Breast epithelium (tissue), 3 donors: ENCODE data around the gene CLMN.

Source experiments
- POLR2A ChIP-seq: fragments of 450-650 bp; IDR thresholded peaks from one replicate; pipeline ENCODE4 v1.6.1; 2016; ENCODE audit warnings: antibody characterized with exemption, mild to moderate bottlenecking, moderate library complexity
- POLR2AphosphoS5 ChIP-seq, 3 donors: sonication (generic); formaldehyde crosslinking; IDR thresholded peaks; one replicate each; pipeline ENCODE4 v1.6.1; 2017; ENCODE audit warnings: antibody characterized with exemption in 3 of 3
- TF ChIP-seq, protein P1 (sequence below), 3 donors: fragments of 450-650 bp; IDR thresholded peaks; one replicate each; pipeline ENCODE4 v1.5.1; 2016 to 2017; ENCODE audit warnings: antibody characterized with exemption in 3 of 3, mild to moderate bottlenecking in 3 of 3, moderate library complexity in 3 of 3

DNA sequence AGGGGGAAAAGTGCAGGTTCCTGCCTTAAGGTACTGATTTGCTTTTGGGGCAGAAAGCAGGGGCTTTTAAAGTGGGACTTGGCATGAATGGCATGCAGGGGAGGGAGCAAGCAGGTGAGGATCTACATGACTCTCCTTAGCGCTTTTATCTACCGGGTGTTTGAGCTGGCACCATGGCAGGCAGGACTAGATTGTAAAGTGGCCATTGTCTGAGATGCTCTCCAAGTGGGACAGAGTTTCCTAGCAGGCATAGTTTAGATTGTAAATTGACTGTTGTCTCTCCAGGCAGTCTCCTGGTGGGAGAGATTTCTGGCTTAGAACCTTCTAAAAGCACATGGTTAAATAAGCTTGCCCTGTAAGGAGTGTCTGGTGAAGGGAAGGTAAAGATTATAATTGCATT lies 157.1 kb downstream of the CLMN start:
- TF ChIP-seq POLR2A (no peak), POLR2AphosphoS5 (IDR thresholded peaks at IDR 0.05) (no peak)
- TF ChIP-seq, protein P1, sequence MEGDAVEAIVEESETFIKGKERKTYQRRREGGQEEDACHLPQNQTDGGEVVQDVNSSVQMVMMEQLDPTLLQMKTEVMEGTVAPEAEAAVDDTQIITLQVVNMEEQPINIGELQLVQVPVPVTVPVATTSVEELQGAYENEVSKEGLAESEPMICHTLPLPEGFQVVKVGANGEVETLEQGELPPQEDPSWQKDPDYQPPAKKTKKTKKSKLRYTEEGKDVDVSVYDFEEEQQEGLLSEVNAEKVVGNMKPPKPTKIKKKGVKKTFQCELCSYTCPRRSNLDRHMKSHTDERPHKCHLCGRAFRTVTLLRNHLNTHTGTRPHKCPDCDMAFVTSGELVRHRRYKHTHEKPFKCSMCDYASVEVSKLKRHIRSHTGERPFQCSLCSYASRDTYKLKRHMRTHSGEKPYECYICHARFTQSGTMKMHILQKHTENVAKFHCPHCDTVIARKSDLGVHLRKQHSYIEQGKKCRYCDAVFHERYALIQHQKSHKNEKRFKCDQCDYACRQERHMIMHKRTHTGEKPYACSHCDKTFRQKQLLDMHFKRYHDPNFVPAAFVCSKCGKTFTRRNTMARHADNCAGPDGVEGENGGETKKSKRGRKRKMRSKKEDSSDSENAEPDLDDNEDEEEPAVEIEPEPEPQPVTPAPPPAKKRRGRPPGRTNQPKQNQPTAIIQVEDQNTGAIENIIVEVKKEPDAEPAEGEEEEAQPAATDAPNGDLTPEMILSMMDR (IDR thresholded peaks at IDR 0.05) = no peak
